Panc1 (cell line): Measurements from ENCODE around the gene CTNND2.

Experiments
- CTCF ChIP-seq: fragments of 450-650 bp; IDR thresholded peaks from 2 replicates; pipeline ENCODE4 v1.5.1; 2017; ENCODE audit warnings: mild to moderate bottlenecking
- POLR2AphosphoS5 ChIP-seq: IDR thresholded peaks from 2 replicates; pipeline ENCODE4 v1.6.1; 2012; ENCODE audit warnings: mild to moderate bottlenecking, low read depth, low read length, moderate library complexity
- SIN3A ChIP-seq: IDR thresholded peaks from 2 replicates; pipeline ENCODE4 v1.6.1; 2012; ENCODE audit warnings: low read depth, mild to moderate bottlenecking, low read length, moderate library complexity, borderline replicate concordance; ENCODE audit not compliant: insufficient read depth
- TF ChIP-seq, protein P1 (sequence below), 2 experiments: IDR thresholded peaks; 2 replicates each; pipeline ENCODE4 v1.6.1; 2011 to 2012; ENCODE audit warnings: low read depth in 2 of 2, control low read depth in 1 of 2, low read length in 1 of 2, mild to moderate bottlenecking in 1 of 2, moderate library complexity in 1 of 2; ENCODE audit not compliant: insufficient read depth in 1 of 2

- TF ChIP-seq CTCF (no peak), POLR2AphosphoS5 (no peak), SIN3A (no peak)
- TF ChIP-seq, protein P1, sequence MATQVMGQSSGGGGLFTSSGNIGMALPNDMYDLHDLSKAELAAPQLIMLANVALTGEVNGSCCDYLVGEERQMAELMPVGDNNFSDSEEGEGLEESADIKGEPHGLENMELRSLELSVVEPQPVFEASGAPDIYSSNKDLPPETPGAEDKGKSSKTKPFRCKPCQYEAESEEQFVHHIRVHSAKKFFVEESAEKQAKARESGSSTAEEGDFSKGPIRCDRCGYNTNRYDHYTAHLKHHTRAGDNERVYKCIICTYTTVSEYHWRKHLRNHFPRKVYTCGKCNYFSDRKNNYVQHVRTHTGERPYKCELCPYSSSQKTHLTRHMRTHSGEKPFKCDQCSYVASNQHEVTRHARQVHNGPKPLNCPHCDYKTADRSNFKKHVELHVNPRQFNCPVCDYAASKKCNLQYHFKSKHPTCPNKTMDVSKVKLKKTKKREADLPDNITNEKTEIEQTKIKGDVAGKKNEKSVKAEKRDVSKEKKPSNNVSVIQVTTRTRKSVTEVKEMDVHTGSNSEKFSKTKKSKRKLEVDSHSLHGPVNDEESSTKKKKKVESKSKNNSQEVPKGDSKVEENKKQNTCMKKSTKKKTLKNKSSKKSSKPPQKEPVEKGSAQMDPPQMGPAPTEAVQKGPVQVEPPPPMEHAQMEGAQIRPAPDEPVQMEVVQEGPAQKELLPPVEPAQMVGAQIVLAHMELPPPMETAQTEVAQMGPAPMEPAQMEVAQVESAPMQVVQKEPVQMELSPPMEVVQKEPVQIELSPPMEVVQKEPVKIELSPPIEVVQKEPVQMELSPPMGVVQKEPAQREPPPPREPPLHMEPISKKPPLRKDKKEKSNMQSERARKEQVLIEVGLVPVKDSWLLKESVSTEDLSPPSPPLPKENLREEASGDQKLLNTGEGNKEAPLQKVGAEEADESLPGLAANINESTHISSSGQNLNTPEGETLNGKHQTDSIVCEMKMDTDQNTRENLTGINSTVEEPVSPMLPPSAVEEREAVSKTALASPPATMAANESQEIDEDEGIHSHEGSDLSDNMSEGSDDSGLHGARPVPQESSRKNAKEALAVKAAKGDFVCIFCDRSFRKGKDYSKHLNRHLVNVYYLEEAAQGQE (IDR thresholded peaks at IDR 0.05; ENCODE audit: insufficient read depth in 1 of 2, low read depth in 2 of 2, low read length in 1 of 2) = no peak
These were observed 634.7 kb downstream of the CTNND2 start for GRCh38 chr5:11269515-11269914.
